MM.1S (cell line): ENCODE results near the gene ZNF521.

Experiments
- DNase-seq: peaks from one replicate; pipeline ENCODE4 v3.0.0-alpha.2; 2015
- H2AFZ ChIP-seq: fragments of 300-600 bp; sonication (generic); 2 replicates; pipeline ENCODE4 v1.6.0; 2016; ENCODE audit warnings: antibody characterized with exemption, low read length
- H3F3A ChIP-seq: fragments of 300-600 bp; sonication (generic); 2 replicates; pipeline ENCODE4 v1.6.1; 2016; ENCODE audit warnings: mild to moderate bottlenecking, antibody characterized with exemption, low read length, moderate library complexity, mixed read lengths; ENCODE audit not compliant: insufficient read depth
- H3K27ac ChIP-seq: fragments of 300-600 bp; sonication (generic); 2 replicates; pipeline ENCODE4 v1.5.1; 2016; ENCODE audit warnings: mild to moderate bottlenecking, low read length
- H3K27me3 ChIP-seq: fragments of 300-600 bp; sonication (generic); replicated peaks from 2 replicates; pipeline ENCODE4 v1.6.0; 2016; ENCODE audit warnings: low read length; ENCODE audit not compliant: insufficient read depth
- H3K36me3 ChIP-seq: fragments of 300-600 bp; sonication (generic); replicated peaks from 2 replicates; pipeline ENCODE4 v1.6.1; 2016; ENCODE audit warnings: mild to moderate bottlenecking, low read length, mixed read lengths; ENCODE audit not compliant: insufficient read depth
- H3K4me1 ChIP-seq: fragments of 300-600 bp; sonication (generic); 2 replicates; pipeline ENCODE4 v1.6.1; 2016; ENCODE audit warnings: low read length, mixed read lengths
- H3K4me2 ChIP-seq: fragments of 300-600 bp; sonication (generic); 2 replicates; pipeline ENCODE4 v1.6.0; 2016; ENCODE audit warnings: low read depth, low read length
- H3K4me3 ChIP-seq: fragments of 300-600 bp; sonication (generic); 2 replicates; pipeline ENCODE4 v1.5.1; 2016; ENCODE audit warnings: low read length, mixed read lengths
- H3K79me2 ChIP-seq: fragments of 300-600 bp; sonication (generic); 2 replicates; pipeline ENCODE4 v1.6.1; 2016; ENCODE audit warnings: mixed run types, low read length, mixed read lengths
- H3K9ac ChIP-seq: fragments of 300-600 bp; sonication (generic); 2 replicates; pipeline ENCODE4 v1.6.1; 2016; ENCODE audit warnings: low read length, mixed read lengths
- H3K9me2 ChIP-seq: fragments of 300-600 bp; sonication (generic); replicated peaks from 2 replicates; pipeline ENCODE4 v1.6.1; 2016; ENCODE audit warnings: mild to moderate bottlenecking, low read length, mixed read lengths; ENCODE audit not compliant: insufficient read depth
- H3K9me3 ChIP-seq: fragments of 300-600 bp; sonication (generic); replicated peaks from 2 replicates; pipeline ENCODE4 v1.6.1; 2016; ENCODE audit warnings: mild to moderate bottlenecking, low read length, mixed read lengths; ENCODE audit not compliant: insufficient read depth
- H4K20me1 ChIP-seq: fragments of 300-600 bp; sonication (generic); 2 replicates; pipeline ENCODE4 v1.6.1; 2016; ENCODE audit warnings: mild to moderate bottlenecking, low read length, moderate library complexity, mixed read lengths; ENCODE audit not compliant: insufficient read depth
- EZH2 ChIP-seq: fragments of 300-600 bp; sonication (generic); optimal IDR thresholded peaks from 2 replicates; pipeline ENCODE3; 2017; ENCODE audit warnings: low read depth, mild to moderate bottlenecking, antibody characterized with exemption, low read length, mixed read lengths
- EZH2phosphoT487 ChIP-seq: fragments of 300-600 bp; sonication (generic); IDR thresholded peaks from 2 replicates; pipeline ENCODE4 v1.6.1; 2018; ENCODE audit warnings: antibody characterized with exemption, low read length
- TF ChIP-seq, protein P1 (sequence below): fragments of 300-600 bp; sonication (generic); IDR thresholded peaks from 2 replicates; pipeline ENCODE4 v1.5.1; 2016; ENCODE audit warnings: antibody characterized with exemption, low read length, mixed read lengths

Gene ZNF521

DNA sequence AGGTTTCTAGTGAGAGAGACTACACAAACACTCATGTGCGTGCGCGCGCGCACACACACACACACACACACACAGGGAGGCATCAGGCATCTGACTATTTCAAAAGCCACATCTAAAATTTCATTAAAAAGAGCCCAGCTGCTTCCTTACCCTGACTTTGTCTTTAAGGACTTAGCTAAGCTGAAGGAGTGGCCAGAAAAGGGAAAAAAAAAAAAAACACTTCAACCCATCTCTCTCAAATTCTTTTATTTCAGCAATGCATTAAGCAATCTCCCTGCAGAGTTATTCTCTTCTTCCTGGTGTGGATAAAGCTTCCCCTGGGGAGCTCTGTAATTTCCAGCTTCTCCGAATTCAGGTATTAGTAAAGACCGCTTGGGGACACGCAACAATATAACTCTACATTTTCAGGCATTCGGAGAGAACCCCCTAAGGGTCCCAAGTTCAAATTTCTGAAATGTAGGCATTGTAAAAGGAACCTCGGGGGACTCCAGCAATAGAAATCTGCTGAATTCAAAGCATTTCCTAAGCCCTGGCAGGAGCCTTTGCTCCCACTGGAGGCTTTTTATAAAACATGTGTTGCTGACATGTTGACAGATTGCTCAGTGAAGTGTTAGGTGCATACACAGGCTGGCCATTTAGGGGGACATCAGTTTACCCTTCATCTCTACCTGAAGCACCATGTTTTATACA lies 67.0 kb downstream of the ZNF521 start:
- H3K4me3 ChIP-seq: no peak overlapping the region
- H2AFZ ChIP-seq: no peak overlapping the region
- H3K9ac ChIP-seq: no peak overlapping the region
- no peak overlapping the region for H3K4me2 ChIP-seq
- no peak for DNase-seq
- 0 out of 2 replicates have a peak, but pooled peaks cover 6% of the 10 kb centered on the region for H3K4me1 ChIP-seq
- no peaks in the 10 kb centered on the region for H3K36me3 ChIP-seq
- no peaks in the 10 kb centered on the region for H3K9me3 ChIP-seq
- TF ChIP-seq, protein P1, sequence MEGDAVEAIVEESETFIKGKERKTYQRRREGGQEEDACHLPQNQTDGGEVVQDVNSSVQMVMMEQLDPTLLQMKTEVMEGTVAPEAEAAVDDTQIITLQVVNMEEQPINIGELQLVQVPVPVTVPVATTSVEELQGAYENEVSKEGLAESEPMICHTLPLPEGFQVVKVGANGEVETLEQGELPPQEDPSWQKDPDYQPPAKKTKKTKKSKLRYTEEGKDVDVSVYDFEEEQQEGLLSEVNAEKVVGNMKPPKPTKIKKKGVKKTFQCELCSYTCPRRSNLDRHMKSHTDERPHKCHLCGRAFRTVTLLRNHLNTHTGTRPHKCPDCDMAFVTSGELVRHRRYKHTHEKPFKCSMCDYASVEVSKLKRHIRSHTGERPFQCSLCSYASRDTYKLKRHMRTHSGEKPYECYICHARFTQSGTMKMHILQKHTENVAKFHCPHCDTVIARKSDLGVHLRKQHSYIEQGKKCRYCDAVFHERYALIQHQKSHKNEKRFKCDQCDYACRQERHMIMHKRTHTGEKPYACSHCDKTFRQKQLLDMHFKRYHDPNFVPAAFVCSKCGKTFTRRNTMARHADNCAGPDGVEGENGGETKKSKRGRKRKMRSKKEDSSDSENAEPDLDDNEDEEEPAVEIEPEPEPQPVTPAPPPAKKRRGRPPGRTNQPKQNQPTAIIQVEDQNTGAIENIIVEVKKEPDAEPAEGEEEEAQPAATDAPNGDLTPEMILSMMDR: no peak
- no peaks in the 10 kb centered on the region for H3F3A ChIP-seq
- H3K79me2 ChIP-seq: peaks cover 55% of the 10 kb centered on the region
- H3K9me2 ChIP-seq: no peaks in the 10 kb centered on the region
- H3K27ac ChIP-seq: no peak overlapping the region
- no peaks in the 10 kb centered on the region for H3K27me3 ChIP-seq
- H4K20me1 ChIP-seq: no peaks in the 10 kb centered on the region; the same call in 1 of the 2 replicates

DNA sequence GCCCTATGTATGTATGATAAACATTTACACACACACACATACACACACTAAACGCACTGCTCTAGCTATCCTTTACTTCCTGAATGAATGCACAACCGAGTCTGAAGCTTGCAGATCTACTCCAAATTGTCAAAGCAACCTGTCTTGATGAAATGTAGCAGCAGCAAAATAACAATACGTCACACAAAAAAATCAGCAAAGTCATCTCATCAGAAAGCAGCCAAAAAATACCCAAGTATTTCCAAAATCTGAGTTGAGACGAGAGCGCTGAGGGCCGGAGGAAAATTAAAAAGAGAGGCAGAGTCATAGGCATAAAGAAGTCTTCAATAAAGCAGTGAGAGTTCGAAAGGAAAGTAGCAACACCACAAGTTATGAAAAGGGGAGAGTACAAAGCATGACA lies 67.7 kb downstream of the ZNF521 start:
- no peak overlapping the region for H3K4me2 ChIP-seq
- peaks cover 59% of the 10 kb centered on the region for H3K79me2 ChIP-seq

DNA sequence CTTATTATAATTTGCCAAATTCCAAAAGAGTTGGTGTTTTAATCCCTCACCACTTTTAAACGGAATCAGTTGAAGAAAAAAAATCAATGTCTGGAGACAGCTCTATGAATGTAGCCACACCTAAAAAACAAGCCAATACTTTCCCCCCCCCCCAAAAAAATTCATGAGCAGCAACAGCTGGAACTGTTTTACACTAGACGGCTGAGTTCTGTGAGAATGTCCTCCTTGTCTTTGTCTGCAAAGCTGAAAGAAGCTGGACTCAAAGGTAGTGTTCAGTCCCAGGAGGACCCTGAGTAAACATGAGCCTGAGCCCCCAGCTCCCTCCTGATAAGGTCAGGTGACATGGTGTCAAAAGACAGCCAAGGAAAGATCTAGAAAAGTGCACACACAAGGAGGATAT lies 68.2 kb downstream of the ZNF521 start:
- Histone ChIP-seq H3K4me3 (no peak overlapping the region), H4K20me1 (no peaks in the 10 kb centered on the region; the same call in 1 of the 2 replicates), H3K79me2 (peaks cover 60% of the 10 kb centered on the region), H3K27ac (no peak overlapping the region), H3K36me3 (no peaks in the 10 kb centered on the region), H3K4me2 (no peak overlapping the region), H3K9me3 (no peaks in the 10 kb centered on the region), H3K4me1 (0 out of 2 replicates have a peak, but pooled peaks cover 6% of the 10 kb centered on the region), H3K9me2 (no peaks in the 10 kb centered on the region), H2AFZ (no peak overlapping the region), H3K27me3 (no peaks in the 10 kb centered on the region), H3K9ac (no peak overlapping the region), H3F3A (no peaks in the 10 kb centered on the region)
- DNase-seq: no peak
- TF ChIP-seq EZH2phosphoT487 (no peak), EZH2 (no peak)
- TF ChIP-seq, protein P1: no peak

More for the DNA sequence above, 67.7 kb downstream of the ZNF521 start:
- H2AFZ ChIP-seq: no peak overlapping the region
- no peaks in the 10 kb centered on the region for H3K9me3 ChIP-seq
- no peaks in the 10 kb centered on the region for H3K36me3 ChIP-seq
- no peaks in the 10 kb centered on the region for H3K9me2 ChIP-seq
- no peak overlapping the region for H3K9ac ChIP-seq
- TF ChIP-seq EZH2phosphoT487 (no peak), EZH2 (no peak)
- TF ChIP-seq, protein P1: no peak
- H3K4me3 ChIP-seq: no peak overlapping the region
- H4K20me1 ChIP-seq: no peaks in the 10 kb centered on the region; the same call in 1 of the 2 replicates
- H3K4me1 ChIP-seq: 0 out of 2 replicates have a peak, but pooled peaks cover 6% of the 10 kb centered on the region
- no peaks in the 10 kb centered on the region for H3K27me3 ChIP-seq
- DNase-seq: no peak
- H3K27ac ChIP-seq: no peak overlapping the region
- H3F3A ChIP-seq: no peaks in the 10 kb centered on the region
